ENCODE measurements around the gene SP1. TPM values are rescaled to one million over a fixed set of nuclear protein-coding genes. Genes with fewer than 3 reads are reported as not detected.

SP1 gene
- total and polyA plus RNA-seq, 12 donors = 16.3 to 90.0 (median 50.7) TPM

GRCh38 chr12:53343969-53344368 lies 36.0 kb upstream of the SP1 start:
- no peak overlapping the region for H3K4me3 ChIP-seq
- H3K27ac ChIP-seq = no peak overlapping the region
- no peaks in the 10 kb centered on the region for H3K36me3 ChIP-seq (replicated peaks in 1 of 2)
- intact Hi-C loops (cut with DNase I) = loop anchor here in 1 of 2 donors (10.0 kb wide), 1 partner anchor 171 kb away; no protein-coding TSS in a partner anchor
- TF ChIP-seq POLR2A (IDR thresholded peaks at IDR 0.05) (no peak), CTCF (IDR thresholded peaks at IDR 0.05) (no peak)
- peaks cover 0 to 12% of the 10 kb centered on the region in 2 donors for H3K4me1 ChIP-seq (replicated peaks in 1 of 2)
- no peaks in the 10 kb centered on the region for H3K9me3 ChIP-seq (replicated peaks in 1 of 3)
- DNase-seq = no peak
- peaks cover 1% of the 10 kb centered on the region for H3K27me3 ChIP-seq
- WGBS, 4 donors = 89 to 96% (median 95%) methylated on average over 4 of the region's 4 CpGs

- TF ChIP-seq CTCF (IDR thresholded peaks at IDR 0.05) (no peak), POLR2A (IDR thresholded peaks at IDR 0.05) (no peak)
- no peak for DNase-seq
- WGBS, 4 donors = 3 to 8% (median 6%) methylated on average over 2 to 19 of the region's 19 CpGs
- Histone ChIP-seq H3K27ac (peak overlapping the region in 3 of 5 donors; percentile 71 to 90 (median 84)), H3K4me3 (peak overlapping the region in 1 of 4 donors; percentile 81), H3K36me3 (replicated peaks in 1 of 2) (no peaks in the 10 kb centered on the region), H3K9me3 (replicated peaks in 1 of 3) (no peaks in the 10 kb centered on the region), H3K4me1 (replicated peaks in 1 of 2) (peaks cover 0 to 12% of the 10 kb centered on the region in 2 donors), H3K27me3 (no peaks in the 10 kb centered on the region)
- intact Hi-C loops (cut with DNase I) = loop anchor here in 1 of 2 donors (10.0 kb wide), 1 partner anchor 170 kb away; no protein-coding TSS in a partner anchor
Measured at GRCh38 chr12:53344487-53344823, 35.5 kb upstream of the SP1 start.

GRCh38 chr12:53344824-53345485 lies 35.0 kb upstream of the SP1 start:
- Histone ChIP-seq H3K4me3 (peak overlapping the region in 3 of 4 donors; percentile 62 to 90 (median 81)), H3K4me1 (replicated peaks in 1 of 2) (peaks cover 0 to 12% of the 10 kb centered on the region in 2 donors), H3K27me3 (no peaks in the 10 kb centered on the region), H3K9me3 (replicated peaks in 1 of 3) (no peaks in the 10 kb centered on the region), H3K36me3 (replicated peaks in 1 of 2) (no peaks in the 10 kb centered on the region), H3K27ac (peak overlapping the region; percentile 11 to 90 (median 71))
- 0 to 1% (median 0%) methylated on average over 14 to 48 of the region's 50 CpGs for WGBS, 4 donors
- peak; percentile 43 to 78 (median 68) for TF ChIP-seq CTCF (IDR thresholded peaks at IDR 0.05)
- peak in 1 of 2 donors; percentile 54 for TF ChIP-seq POLR2A (IDR thresholded peaks at IDR 0.05)
- peak; percentile 76 to 88 (median 83) for DNase-seq
- intact Hi-C loops (cut with DNase I) = loop anchor here in 1 of 2 donors (10.0 kb wide), 1 partner anchor 170 kb away; no protein-coding TSS in a partner anchor

GRCh38 chr12:53345486-53346188 lies 34.3 kb upstream of the SP1 start:
- intact Hi-C loops (cut with DNase I) = loop anchor here in 1 of 2 donors (10.0 kb wide), 1 partner anchor 169 kb away; no protein-coding TSS in a partner anchor
- DNase-seq = peak in 3 of 7 donors; percentile 21 to 40 (median 29)
- H3K9me3 ChIP-seq (replicated peaks in 1 of 3) = no peaks in the 10 kb centered on the region
- H3K27me3 ChIP-seq = no peaks in the 10 kb centered on the region
- TF ChIP-seq POLR2A (IDR thresholded peaks at IDR 0.05) (no peak), CTCF (IDR thresholded peaks at IDR 0.05) (peak in 1 of 6 experiments; percentile 25)
- peak overlapping the region; percentile 11 to 90 (median 71) for H3K27ac ChIP-seq
- 19 to 36% (median 22%) methylated on average over 8 to 10 of the region's 10 CpGs for WGBS, 4 donors
- peak overlapping the region in 1 of 4 donors; percentile 81 for H3K4me3 ChIP-seq
- H3K4me1 ChIP-seq (replicated peaks in 1 of 2) = peaks cover 0 to 12% of the 10 kb centered on the region in 2 donors
- no peaks in the 10 kb centered on the region for H3K36me3 ChIP-seq (replicated peaks in 1 of 2)

Data from adrenal gland (tissue), 12 donors.